ENCODE measurements around the gene IER2.

IER2 gene

GRCh38 chr19:13134626-13135025 is 15.6 kb upstream of the IER2 start:
- DNase-seq (ENCODE audit: low spot score): no peak

GRCh38 chr19:13135068-13136062 is 14.8 kb upstream of the IER2 start:
- no peak for DNase-seq (ENCODE audit: low spot score)
- no peak for TF ChIP-seq CTCF (IDR thresholded peaks at IDR 0.05; ENCODE audit: extremely low read depth, missing control alignments)

More at GRCh38 chr19:13134626-13135025, 15.6 kb upstream of the IER2 start:
- no peak for TF ChIP-seq CTCF (IDR thresholded peaks at IDR 0.05; ENCODE audit: extremely low read depth, missing control alignments)

- DNase-seq (ENCODE audit: low spot score): no peak
- TF ChIP-seq CTCF (IDR thresholded peaks at IDR 0.05; ENCODE audit: extremely low read depth, missing control alignments): no peak
These were observed 12.9 kb upstream of the IER2 start for GRCh38 chr19:13137290-13137794.

- TF ChIP-seq CTCF (IDR thresholded peaks at IDR 0.05; ENCODE audit: extremely low read depth, missing control alignments): no peak
- DNase-seq (ENCODE audit: low spot score): no peak
These were observed 11.9 kb upstream of the IER2 start for GRCh38 chr19:13138171-13138915.

GRCh38 chr19:13138916-13139198 is 11.4 kb upstream of the IER2 start:
- TF ChIP-seq CTCF (IDR thresholded peaks at IDR 0.05; ENCODE audit: extremely low read depth, missing control alignments): no peak
- DNase-seq (ENCODE audit: low spot score): no peak

GRCh38 chr19:13139633-13140311 is 10.4 kb upstream of the IER2 start:
- no peak for TF ChIP-seq CTCF (IDR thresholded peaks at IDR 0.05; ENCODE audit: extremely low read depth, missing control alignments)
- no peak for DNase-seq (ENCODE audit: low spot score)

All from GM20000 (cell line).